HCT116 (cell line): ENCODE data around the gene TASP1. TPM values are rescaled to one million over a fixed set of nuclear protein-coding genes. Genes with fewer than 3 reads are reported as not detected.

Experiments used
- ATAC-seq: fragments of 200-7000 bp; cut with Tn5 transposase; 2 replicates; pipeline ENCODE4 v1.9.1; 2020; ENCODE audit warnings: mild to moderate bottlenecking, moderate library complexity
- BruUV-seq: library from RNA; stranded (reverse); fragments of 400-500 nt; replicated peaks from 2 replicates; lab custom pipeline; 2021; lab: Mats Ljungman, UMichigan
- CTCF ChIA-PET: fragments of 300-600 bp; sonication (Branson Sonifier 250); formaldehyde crosslinking; loops from one replicate; lab custom pipeline; 2021; ENCODE audit warnings: antibody characterized with exemption; lab: Charles Lee
- POLR2A ChIA-PET: fragments of 300-600, 350-600 bp; sonication (Branson Sonifier 250); formaldehyde crosslinking; loops from one replicate; lab custom pipeline; 2021; ENCODE audit warnings: antibody characterized with exemption; lab: Charles Lee
- RAD21 ChIA-PET, 2 experiments: fragments of 300-600 bp; sonication (Branson Sonifier 250); formaldehyde crosslinking; loops; one replicate each; lab custom pipeline; 2023; ENCODE audit warnings: low total read pairs in 2 of 2; ENCODE audit not compliant: uncharacterized antibody in 2 of 2, unreplicated experiment in 2 of 2, low non-redundant PET in 1 of 2; lab: Charles Lee
- DNase-seq: peaks from one replicate; pipeline ENCODE4 v3.0.0-alpha.2; 2010; ENCODE audit warnings: low read depth, low spot score
- H2AFZ ChIP-seq: fragments of 200-600 bp; shearing (Covaris generic), sonication (generic); 2 replicates; pipeline ENCODE4 v1.6.1; 2017; ENCODE audit warnings: low read depth, mixed run types, mixed read lengths, antibody characterized with exemption, low read length; ENCODE audit not compliant: poor library complexity, severe bottlenecking
- H3K27ac ChIP-seq: 2 replicates; pipeline ENCODE4 v1.5.1; 2012; ENCODE audit warnings: low read depth, low read length
- H3K27me3 ChIP-seq: fragments of 200-600 bp; sonication (generic); 2 replicates; pipeline ENCODE4 v1.6.1; 2016; ENCODE audit warnings: mixed run types, low read length, mixed read lengths; ENCODE audit not compliant: insufficient read depth
- H3K36me3 ChIP-seq, 2 experiments: fragments of 200-500 bp in 1 of 2; fragments of 200-600 bp in 1 of 2; sonication (Bioruptor generic) in 1 of 2; sonication (generic) in 1 of 2; 2 replicates each; pipeline versions ENCODE4 v1.5.1 to v1.6.1; 2014 to 2016; ENCODE audit warnings: low read length in 2 of 2, inconsistent platforms in 1 of 2, mixed read lengths in 1 of 2, mixed run types in 1 of 2; ENCODE audit not compliant: insufficient read depth in 2 of 2, control insufficient read depth in 1 of 2
- H3K4me1 ChIP-seq, 2 experiments: fragments of 200-600 bp in 1 of 2; sonication (generic) in 1 of 2; 2 replicates each; pipeline versions ENCODE4 v1.5.1 to v1.6.1; 2012 to 2017; ENCODE audit warnings: low read length in 2 of 2, inconsistent platforms in 1 of 2, mild to moderate bottlenecking in 1 of 2, mixed read lengths in 1 of 2, mixed run types in 1 of 2, moderate library complexity in 1 of 2; ENCODE audit not compliant: insufficient read depth in 2 of 2, control insufficient read depth in 1 of 2
- H3K4me2 ChIP-seq: fragments of 200-600 bp; sonication (generic); 2 replicates; pipeline ENCODE4 v1.6.1; 2017; ENCODE audit warnings: mixed run types, low read length, mixed read lengths
- H3K4me3 ChIP-seq, 2 experiments: fragments of 200-600 bp in 1 of 2; sonication (generic) in 1 of 2; replicated peaks in 1 of 2; 2 replicates each; pipeline ENCODE4 v1.5.1; 2011 to 2016; ENCODE audit warnings: low read length in 2 of 2, control low read depth in 1 of 2, low read depth in 1 of 2, mild to moderate bottlenecking in 1 of 2, mixed read lengths in 1 of 2, mixed run types in 1 of 2
- H3K79me2 ChIP-seq: fragments of 200-600 bp; sonication (generic); 2 replicates; pipeline ENCODE4 v1.6.1; 2017; ENCODE audit warnings: mild to moderate bottlenecking, mixed run types, low read length, moderate library complexity, mixed read lengths; ENCODE audit not compliant: insufficient read depth
- H3K9ac ChIP-seq: fragments of 200-600 bp; sonication (generic); 2 replicates; pipeline ENCODE4 v1.6.1; 2016; ENCODE audit warnings: low read length, mixed read lengths
- H3K9me2 ChIP-seq: fragments of 200-600 bp; sonication (generic), shearing (Covaris generic); 2 replicates; pipeline ENCODE4 v1.6.1; 2017; ENCODE audit warnings: mixed run types, mild to moderate bottlenecking, moderate library complexity; ENCODE audit not compliant: insufficient read depth
- H3K9me3 ChIP-seq, 2 experiments: fragments of 200-500 bp in 1 of 2; fragments of 200-600 bp in 1 of 2; sonication (Bioruptor generic) in 1 of 2; sonication (generic) in 1 of 2; 2 replicates each; pipeline ENCODE4 v1.6.1; 2014 to 2017; ENCODE audit warnings: low read length in 2 of 2, mixed read lengths in 2 of 2, inconsistent platforms in 1 of 2, low read depth in 1 of 2, mild to moderate bottlenecking in 1 of 2, mixed run types in 1 of 2, moderate library complexity in 1 of 2; ENCODE audit not compliant: control insufficient read depth in 1 of 2, insufficient read depth in 1 of 2
- H4K20me1 ChIP-seq: fragments of 200-600 bp; sonication (generic), shearing (Covaris generic); 2 replicates; pipeline ENCODE4 v1.6.1; 2017; ENCODE audit warnings: mixed run types, mild to moderate bottlenecking, moderate library complexity; ENCODE audit not compliant: insufficient read depth
- EZH2phosphoT487 ChIP-seq: fragments of 200-600 bp; IDR thresholded peaks from 2 replicates; pipeline ENCODE4 v1.6.1; 2018; ENCODE audit warnings: antibody characterized with exemption, borderline replicate concordance
- FOSL1 ChIP-seq: IDR thresholded peaks from 2 replicates; pipeline ENCODE4 v1.6.1; 2012; ENCODE audit warnings: low read depth
- ZBTB33 ChIP-seq: IDR thresholded peaks from 2 replicates; pipeline ENCODE4 v1.6.1; 2011; ENCODE audit warnings: mild to moderate bottlenecking, low read length, moderate library complexity; ENCODE audit not compliant: insufficient replicate concordance; ENCODE audit errors: extremely low read depth
- intact Hi-C: fragments of 100-400 bp; cut with micrococcal nuclease; formaldehyde crosslinking; loops from 2 replicates; pipeline ENCODE4 v1.10.0; 2022
- total RNA-seq: library from RNA; stranded (reverse); gene quantifications from one replicate; pipeline ENCODE4 v1.2.1, GENCODE V29; 2021; ENCODE audit not compliant: unreplicated experiment
- TF ChIP-seq, protein P1 (sequence below): IDR thresholded peaks from 2 replicates; pipeline ENCODE4 v1.6.1; 2012
- TF ChIP-seq, protein P2 (sequence below), 3 experiments: fragments of 200-600 bp in 1 of 3; sonication (generic) in 1 of 3; IDR thresholded peaks in 2 of 3; conservative IDR thresholded peaks in 1 of 3; 2 replicates each; pipeline ENCODE4 v1.5.1; 2012 to 2017; ENCODE audit warnings: low read depth in 2 of 3, low read length in 2 of 3, antibody characterized with exemption in 1 of 3, borderline replicate concordance in 1 of 3, control low read depth in 1 of 3, mild to moderate bottlenecking in 1 of 3, mixed read lengths in 1 of 3, mixed run types in 1 of 3, moderate library complexity in 1 of 3; ENCODE audit not compliant: insufficient read depth in 1 of 3

TASP1 gene
- total RNA-seq, 1 experiment from 2014 or later: 19.1 TPM

DNA sequence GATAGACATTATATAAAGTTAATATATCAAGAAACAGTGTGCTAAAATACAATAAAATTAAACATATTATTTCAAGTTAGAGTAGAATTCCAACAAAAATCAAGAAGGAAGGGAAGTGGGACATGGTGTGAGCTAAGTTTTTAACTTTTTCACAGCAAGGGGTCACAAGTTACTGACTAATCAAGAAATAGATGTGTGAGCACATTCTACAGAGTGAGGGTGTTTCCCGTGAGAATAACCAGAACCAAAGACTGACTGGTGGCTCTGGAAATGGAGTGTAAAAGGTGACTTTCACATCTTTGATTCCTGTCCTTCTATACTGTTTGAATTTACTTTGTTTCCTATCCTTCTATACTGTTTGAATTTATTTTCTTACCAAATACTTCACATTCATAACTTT lies 206.6 kb downstream of the TASP1 start:
- Histone ChIP-seq H3K4me1 (peaks cover 0 to 8% of the 10 kb centered on the region in 2 experiments; a peak in 1 of 4 replicates), H3K79me2 (no peaks in the 10 kb centered on the region), H3K9ac (no peak overlapping the region), H3K4me3 (no peak overlapping the region)
- intact Hi-C loops: no loop called here
- CTCF ChIA-PET: no interaction called here
- TF ChIP-seq ZBTB33: no peak
- no peak for TF ChIP-seq EZH2phosphoT487
- TF ChIP-seq, protein P1, sequence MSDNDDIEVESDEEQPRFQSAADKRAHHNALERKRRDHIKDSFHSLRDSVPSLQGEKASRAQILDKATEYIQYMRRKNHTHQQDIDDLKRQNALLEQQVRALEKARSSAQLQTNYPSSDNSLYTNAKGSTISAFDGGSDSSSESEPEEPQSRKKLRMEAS: no peak
- TF ChIP-seq, protein P2, sequence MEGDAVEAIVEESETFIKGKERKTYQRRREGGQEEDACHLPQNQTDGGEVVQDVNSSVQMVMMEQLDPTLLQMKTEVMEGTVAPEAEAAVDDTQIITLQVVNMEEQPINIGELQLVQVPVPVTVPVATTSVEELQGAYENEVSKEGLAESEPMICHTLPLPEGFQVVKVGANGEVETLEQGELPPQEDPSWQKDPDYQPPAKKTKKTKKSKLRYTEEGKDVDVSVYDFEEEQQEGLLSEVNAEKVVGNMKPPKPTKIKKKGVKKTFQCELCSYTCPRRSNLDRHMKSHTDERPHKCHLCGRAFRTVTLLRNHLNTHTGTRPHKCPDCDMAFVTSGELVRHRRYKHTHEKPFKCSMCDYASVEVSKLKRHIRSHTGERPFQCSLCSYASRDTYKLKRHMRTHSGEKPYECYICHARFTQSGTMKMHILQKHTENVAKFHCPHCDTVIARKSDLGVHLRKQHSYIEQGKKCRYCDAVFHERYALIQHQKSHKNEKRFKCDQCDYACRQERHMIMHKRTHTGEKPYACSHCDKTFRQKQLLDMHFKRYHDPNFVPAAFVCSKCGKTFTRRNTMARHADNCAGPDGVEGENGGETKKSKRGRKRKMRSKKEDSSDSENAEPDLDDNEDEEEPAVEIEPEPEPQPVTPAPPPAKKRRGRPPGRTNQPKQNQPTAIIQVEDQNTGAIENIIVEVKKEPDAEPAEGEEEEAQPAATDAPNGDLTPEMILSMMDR (IDR thresholded peaks at IDR 0.05 in 2 of 3, conservative IDR thresholded peaks at IDR 0.05 in 1 of 3; ENCODE audit: borderline replicate concordance in 1 of 3, insufficient read depth in 1 of 3, low read depth in 2 of 3, low read length in 2 of 3): no peak
- TF ChIP-seq FOSL1: no peak
- TF ChIP-seq, all 23 proteins: peak for 0
- ATAC-seq (no peak), DNase-seq (no peak)
- Histone ChIP-seq H3K9me3 (no peaks in the 10 kb centered on the region), H3K9me2 (no peaks in the 10 kb centered on the region), H2AFZ (no peak overlapping the region), H3K4me2 (no peak overlapping the region), H3K27me3 (no peaks in the 10 kb centered on the region), H3K27ac (no peak overlapping the region), H4K20me1 (no peaks in the 10 kb centered on the region), H3K36me3 (no peaks in the 10 kb centered on the region)
- no TSS peak for BruUV-seq
- RAD21 ChIA-PET: no interaction called here
- POLR2A ChIA-PET: no interaction called here
